NCI-H524 treated with DMSO at 0.1 percent for 48 hours (cell line): ENCODE measurements around the gene PRKAR2B.
"Not testable (repeated sequence)": the region's sequence is repeated elsewhere in the genome, so short reads cannot be mapped to it uniquely, and the experiment has no call there.

Experiments used
- DNase-seq: peaks from one replicate; lab custom pipeline; 2025; lab: John Stamatoyannopoulos, UW

Gene PRKAR2B

DNA sequence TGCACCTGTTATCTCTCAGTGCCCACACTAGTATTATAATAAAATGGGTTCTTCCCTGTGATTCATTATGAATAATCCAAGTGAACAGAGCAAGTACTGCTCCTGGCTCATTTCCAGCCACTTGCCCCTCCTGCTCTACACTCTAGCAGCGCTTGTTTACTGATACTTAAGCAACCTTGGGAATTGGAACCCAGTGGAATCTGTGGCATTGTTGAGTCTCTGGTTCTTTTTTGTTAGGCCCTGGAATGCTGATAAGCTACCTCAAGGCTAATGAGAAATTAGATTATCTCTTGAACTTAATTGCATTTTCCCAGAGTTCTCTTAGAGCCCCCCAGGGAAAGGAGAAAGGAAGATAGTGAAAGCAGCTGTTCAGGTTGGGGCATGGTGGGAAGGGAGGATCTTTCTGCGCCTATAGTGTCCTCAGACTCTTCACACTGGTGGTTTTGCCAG lies 34.0 kb downstream of the PRKAR2B start:
- no peak for DNase-seq

DNA sequence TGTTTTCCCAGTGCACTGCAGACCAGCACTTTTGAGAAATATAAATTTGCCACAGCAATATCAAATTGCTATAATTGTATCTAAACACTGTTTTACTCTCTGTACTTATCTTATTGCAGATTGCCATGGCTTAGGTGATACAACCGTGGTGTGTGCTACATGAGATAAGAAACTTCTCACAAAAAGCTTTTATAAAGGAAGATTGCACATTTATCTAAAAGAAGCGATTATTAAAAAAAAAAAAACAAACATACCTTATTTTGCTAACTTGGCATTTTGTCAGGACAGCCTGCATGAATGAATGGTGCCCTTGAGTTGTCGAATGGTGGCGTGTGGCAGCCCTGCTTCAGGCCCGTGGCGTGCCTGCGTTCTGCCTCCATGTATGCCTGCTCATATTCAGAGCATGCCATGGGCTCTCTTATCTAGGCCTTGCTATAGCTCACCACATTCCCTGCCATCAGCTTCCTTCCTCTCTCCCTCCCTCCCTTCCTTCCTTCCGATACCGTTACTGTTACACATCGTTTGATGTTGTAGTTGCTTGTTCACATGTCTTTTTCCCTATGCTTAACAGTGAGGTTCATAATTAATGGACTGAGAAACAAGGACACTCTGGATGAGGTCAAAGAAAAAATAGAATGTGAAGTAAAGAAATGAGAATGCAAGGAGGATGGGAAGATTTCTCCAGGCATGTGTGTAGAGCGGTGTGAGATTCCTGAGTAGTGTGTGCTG lies 34.9 kb downstream of the PRKAR2B start:
- DNase-seq: no peak

DNA sequence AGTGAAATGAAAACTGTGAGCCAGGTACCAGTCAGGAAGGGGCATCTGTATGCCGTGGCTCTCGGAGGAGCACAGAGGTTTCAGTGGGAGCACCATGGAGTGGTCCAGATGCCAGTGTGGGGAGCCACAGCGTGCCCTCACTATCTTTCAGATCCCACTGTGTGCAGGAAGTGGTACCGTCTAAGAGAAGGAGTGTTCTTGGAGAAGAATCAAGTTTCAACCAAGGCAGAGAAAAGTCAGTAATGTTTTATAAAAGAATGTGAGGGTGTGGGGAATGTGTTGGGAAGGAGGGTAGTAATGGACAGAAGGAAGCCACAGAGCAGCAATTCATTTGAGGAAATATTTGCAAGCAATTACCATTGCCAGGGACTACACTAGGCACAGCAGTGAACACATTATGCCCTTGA lies 35.6 kb downstream of the PRKAR2B start:
- DNase-seq: no peak

DNA sequence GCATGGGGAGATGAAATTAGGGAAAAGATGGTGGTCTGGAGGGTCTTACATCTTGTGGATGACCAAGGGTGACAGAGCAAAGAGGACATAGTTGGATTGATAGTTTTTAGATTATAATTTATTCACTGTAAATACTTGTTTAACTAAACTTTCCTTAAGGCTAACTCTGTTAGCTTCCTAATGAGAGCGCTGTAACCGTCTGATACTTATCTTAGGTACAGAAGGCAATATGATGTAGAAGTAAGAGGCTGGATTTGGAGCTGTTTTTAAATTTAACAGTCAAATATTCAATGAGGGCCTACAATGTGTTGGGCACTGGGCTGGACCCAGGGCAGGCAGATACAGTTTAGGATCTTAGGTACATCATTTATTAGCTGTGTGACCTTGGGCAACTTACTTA lies 36.0 kb downstream of the PRKAR2B start:
- no peak for DNase-seq

DNA sequence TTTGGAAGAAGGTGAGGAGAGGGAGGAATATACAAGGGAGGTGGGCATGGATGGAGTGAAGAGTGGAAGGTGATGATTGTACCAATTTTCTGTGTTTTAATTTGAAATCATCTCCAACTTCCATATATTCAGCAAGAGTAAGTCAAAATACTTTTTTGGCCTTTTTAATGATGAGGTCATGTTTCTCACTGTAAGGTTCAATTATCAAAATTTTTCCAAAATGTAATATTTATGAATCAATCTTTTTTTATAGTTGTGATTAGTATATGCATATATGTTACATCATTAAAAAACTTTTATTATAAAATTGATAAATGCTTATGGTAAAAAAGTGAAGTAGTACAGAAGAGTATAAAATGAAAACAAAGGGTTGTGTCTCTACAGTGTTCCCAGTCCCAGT lies 40.7 kb downstream of the PRKAR2B start:
- DNase-seq: no peak

DNA sequence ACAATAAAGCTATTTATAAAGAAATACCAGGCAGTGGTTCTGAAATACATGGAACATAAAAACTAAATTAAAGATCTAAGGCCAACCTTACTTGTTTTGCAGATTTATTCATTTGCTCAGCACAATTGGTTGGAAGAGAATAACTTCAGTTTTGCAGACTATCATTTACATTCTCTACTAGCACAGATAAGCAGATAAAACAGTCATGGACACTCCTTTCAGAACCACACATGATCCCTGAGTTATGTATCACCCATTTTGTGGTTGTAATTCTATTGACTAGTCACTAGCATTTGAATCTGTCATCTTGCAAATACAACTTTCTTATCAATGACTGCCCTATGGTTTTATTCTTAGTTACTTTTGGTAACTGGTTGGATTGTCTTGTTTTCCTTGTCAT lies 45.1 kb downstream of the PRKAR2B start:
- DNase-seq: no peak

DNA sequence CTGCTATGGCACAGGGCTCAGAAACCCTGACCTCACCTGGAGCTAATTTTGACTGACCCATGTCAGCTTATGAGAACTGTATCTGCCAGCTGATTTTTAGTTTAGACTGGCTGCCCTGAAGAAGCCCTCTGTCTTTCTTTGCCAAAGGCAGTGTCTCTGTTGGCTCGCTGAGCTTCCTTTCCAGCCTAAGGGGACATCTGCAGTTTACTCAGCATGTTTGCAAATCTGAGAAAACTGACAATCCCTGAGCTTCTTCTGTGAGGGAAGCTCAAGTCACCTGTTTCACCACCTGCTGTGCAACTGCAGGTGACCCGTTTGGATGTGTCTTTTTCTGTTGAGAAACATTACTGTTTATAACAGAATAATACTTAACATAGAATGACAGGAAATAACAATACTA lies 46.0 kb downstream of the PRKAR2B start:
- DNase-seq: no peak

DNA sequence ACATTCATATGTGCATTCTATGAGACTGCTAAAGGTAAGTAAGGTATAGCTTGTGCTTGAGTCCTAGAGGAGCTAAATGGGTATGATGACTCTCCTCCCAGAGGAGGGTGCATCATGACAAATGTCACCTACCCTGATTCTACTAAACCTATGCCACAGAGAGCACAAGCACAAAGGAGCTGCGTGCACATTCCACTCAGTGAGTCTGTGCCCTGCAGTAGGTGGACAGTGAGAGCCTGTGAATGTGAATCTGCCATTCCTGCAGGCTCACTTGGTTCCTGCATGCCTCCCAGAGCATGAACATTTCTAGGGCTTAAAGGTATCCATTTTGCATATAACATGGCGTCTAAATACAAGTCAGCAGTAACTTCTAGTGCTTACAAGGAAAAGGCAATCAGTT lies 46.8 kb downstream of the PRKAR2B start:
- no peak for DNase-seq

DNA sequence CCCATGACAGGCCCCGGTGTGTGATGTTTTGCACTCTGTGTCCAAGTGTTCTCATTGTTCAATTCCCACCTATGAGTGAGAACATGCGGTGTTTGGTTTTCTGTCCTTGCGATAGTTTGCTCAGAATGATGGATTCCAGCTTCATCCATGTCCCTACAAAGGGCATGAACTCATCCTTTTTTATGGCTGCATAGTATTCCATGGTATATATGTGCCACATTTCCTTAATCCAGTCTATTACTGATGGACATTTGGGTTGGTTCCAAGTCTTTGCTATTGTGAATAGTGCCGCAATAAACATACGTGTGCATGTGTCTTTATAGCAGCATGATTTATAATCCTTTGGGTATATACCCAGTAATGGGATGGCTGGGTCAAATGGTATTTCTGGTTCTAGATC lies 49.2 kb downstream of the PRKAR2B start:
- not testable (repeated sequence) for DNase-seq

DNA sequence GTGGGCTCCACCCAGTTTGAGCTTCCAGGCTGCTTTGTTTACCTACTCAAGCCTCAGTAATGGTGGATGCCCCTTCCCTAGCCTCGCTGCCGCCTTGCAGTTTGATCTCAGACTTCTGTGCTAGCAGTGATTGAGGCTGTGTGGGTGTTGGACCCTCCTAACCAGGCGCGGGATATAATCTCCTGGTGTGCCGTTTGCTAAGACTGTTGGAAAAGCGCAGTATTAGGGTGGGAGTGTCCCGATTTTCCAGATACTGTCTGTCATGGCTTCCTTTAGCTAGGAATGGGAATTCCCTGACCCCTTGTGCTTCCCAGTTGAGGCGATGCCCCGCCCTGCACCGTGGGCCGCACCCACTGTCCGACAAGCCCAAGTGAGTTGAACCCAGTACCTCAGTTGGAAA lies 54.6 kb downstream of the PRKAR2B start:
- not testable (repeated sequence) for DNase-seq

DNA sequence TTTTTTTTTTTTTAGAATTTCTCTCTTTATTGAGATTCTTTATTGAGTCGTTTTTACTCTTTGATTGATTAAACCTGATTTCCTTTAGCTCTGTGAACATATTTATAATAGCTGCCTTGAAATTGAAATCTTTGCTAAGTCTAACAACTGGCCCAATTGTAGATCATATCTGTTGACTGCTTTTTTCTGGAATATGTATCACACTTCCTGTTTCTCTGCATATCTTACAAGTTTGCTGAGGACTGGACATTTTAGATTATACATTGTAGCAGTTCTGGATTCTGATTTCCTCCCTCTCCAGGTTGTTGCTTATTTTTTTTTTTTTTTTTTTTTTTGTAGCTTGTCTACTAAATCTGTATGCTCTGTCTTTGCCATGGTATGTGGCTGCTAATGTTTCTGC lies 56.3 kb downstream of the PRKAR2B start:
- DNase-seq: no peak

DNA sequence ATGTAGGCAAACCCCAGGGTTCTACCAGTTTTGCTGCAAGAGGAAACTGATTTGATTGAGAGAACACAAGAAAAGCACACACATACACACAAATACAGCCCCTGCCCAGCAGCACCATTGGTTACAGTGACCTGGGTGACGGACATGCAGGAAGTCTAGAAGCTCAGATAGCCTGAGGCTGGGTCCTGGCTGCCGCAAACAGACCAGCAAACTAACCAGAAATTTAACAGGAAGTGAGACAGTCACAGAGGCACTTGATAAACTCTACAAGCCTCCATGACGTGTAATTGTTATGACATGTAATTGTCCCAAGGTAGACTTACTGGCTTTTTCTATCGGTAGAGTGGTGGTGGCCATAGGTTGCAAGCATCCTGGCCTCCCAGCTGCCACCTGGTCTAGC lies 58.9 kb downstream of the PRKAR2B start:
- DNase-seq: no peak

DNA sequence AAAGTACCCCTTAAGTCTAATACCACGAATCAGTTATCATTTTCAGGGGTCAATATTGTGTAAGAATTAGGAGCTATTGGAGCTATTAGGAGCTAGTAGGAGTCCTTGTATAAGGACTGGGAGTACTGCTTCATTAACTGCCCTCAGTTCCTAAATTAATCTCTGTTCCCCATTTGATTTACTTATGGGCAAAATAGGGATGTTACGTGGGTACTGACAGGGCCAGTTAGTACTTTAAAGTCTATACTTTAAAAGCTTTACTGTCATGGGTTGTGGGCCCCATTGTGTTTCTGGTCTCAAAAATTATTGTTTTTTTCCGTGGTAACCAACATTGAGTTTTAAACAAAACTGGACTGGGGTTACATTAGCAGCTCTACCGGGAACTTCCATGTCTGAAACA lies 60.3 kb downstream of the PRKAR2B start:
- DNase-seq: no peak

DNA sequence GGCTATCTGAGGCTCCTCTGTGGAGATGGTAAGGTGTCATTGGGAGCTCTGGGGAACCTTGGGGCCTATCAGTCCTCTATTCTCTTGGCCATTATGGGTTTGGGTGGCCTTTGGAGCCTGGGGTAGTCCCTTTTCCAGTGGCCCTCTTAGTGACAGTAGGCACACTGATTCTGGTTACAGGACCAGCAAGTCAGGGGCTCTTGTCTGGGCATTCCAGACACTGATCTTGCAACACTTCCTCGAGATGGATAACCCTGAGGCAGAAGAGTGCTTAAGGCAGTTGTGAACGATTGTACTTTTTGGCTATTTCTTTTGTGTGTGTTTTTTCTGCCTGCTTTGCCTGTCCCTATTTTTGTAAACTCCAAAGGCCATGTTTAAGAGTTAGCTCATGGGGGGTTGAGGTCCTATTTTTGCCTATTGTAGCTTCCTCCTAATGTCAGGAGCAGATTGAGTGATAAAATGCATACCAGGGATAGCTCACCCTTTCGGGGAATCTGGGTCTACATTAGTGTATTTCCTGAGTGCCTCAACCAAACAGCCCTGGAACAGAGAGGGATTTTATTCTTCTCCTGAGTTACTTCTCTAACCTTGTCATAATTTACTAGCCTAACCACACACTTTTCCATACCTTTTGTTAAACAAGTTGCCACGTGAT lies 61.2 kb downstream of the PRKAR2B start:
- DNase-seq: no peak

DNA sequence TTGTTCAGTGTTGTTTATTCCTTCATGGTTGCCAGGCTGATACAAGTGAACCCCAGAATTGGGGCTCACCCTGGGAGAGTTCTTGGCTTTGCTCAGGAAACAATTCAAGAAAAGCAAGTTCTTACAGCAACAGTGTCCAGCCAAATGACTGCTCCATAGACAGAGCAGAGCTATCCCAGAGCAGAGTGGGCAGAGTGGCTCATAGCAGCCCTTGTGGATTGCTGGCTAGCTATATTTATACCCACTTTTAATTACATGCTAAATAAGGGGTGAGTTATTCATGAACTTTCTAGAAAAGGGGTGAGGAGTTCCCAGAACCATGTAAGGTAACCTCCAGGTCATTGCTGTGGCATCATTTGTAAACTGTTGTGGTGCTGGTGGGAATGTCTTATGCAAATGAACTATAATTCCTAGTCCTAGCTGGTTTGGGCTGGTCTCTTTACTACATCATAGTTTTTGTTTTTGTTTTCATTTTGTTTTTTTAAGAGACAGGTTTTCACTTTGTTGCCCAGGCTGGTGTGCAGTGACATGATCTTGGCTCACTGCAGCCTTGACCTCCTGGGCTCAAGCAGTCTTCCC lies 64.4 kb downstream of the PRKAR2B start:
- no peak for DNase-seq

DNA sequence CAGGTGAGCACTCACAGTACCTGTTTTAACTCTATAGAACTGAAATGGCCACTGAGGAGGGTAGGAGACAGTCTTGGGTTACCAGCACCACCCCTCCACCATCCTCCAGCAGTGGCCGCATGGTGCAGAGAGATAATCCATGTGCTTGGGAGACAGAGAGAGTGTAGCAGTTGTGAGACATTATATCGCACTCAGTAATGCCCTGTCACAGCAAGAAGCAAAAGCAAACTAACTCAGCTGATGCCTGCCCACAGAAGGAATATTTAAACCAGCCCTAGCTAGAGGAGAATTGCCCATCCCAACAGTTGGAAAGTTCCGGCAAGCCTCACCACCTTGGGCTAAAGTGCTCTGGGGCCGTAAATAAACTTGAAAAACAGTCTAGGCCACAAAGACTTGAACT lies 65.5 kb downstream of the PRKAR2B start:
- no peak for DNase-seq

DNA sequence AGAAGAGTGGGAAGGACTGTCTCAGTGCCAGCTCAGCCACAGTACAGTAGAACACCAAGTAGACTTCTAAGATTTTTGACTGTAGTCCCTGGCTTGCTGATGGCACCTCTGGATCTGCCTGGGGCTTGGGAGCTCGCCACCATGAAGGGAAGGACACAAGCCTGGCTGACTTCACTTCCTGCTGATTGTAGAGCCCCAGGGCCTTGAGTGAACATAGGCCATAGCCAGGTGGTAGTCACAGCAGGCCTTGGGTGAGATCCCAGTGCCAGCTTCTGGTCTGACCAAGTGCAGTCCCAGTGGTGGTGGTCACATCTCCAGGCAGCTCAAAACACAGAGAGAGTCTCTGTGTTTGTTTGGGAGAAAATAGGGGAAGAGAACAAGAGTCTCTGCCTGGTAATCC lies 66.7 kb downstream of the PRKAR2B start:
- no peak for DNase-seq

DNA sequence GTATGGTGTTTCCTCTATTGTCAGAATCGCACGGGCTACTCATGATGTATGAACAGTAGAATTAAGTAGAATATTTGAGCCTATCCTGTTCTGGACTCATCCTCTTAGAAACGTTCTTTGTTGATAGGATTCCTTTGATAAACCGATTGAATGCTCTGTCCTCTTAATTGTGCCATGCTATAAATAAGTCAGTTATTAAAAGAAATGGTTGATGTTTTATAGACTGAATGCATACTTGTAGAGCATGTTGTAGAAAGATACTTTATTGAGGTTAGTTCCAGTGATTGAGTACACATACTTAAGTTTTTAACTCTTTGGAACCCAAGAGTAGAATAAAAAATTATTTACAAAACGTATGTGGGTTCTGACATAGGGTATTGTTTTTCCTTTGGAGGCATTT lies 69.4 kb downstream of the PRKAR2B start:
- no peak for DNase-seq

DNA sequence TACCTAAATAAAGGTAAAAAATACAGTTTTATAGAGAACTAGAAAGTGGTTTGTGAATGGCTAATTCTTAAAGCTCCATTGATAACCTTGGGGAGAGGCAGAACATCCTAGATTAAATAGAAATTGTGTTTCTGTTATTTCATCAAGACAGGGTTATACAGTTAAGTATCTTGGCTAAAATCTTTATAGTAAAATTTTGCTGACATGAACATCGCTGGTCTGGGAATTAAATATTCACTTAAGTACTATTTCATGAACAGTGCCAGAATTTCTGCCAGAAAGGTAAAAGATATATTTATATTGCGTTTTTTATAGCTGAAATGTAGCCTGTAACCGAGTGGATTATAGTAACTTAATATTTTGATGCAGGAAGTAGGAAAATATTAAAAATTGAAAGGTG lies 70.6 kb downstream of the PRKAR2B start:
- no peak for DNase-seq

DNA sequence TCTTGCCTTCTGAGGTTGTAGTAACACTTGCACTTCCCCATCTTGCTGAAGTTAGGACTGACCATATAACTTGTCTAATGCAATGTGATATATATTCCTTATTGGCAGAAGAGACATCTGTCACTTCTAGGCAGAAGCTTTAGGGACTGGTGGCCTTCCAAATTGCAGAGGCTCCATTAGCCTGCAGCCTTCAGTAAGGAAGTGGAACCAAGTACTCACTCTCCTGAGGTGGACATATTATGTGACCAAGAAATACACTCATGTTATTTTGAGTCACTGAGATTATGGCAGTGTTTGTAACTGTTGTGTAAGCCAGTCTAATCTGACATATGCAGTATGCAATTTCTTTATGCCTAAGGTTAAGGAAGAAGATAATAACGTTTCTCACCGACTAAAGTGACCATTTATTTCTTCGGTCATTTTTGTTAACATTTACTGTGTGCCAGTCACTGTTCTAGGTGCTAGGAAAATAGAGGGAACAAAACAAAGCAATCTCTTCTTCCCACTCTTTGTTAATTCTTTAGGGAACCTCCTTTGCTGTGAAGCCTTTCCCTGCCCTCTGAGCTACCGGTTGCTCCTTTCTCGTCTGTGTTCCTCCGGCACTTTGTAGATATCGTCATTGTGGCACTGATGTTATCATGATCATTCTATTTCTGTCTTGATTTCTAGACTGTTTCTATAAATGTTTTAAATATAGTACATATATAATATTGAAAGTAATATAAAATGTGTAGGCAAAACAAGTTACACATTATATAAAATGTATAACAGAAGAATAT lies 71.4 kb downstream of the PRKAR2B start:
- DNase-seq: no peak

DNA sequence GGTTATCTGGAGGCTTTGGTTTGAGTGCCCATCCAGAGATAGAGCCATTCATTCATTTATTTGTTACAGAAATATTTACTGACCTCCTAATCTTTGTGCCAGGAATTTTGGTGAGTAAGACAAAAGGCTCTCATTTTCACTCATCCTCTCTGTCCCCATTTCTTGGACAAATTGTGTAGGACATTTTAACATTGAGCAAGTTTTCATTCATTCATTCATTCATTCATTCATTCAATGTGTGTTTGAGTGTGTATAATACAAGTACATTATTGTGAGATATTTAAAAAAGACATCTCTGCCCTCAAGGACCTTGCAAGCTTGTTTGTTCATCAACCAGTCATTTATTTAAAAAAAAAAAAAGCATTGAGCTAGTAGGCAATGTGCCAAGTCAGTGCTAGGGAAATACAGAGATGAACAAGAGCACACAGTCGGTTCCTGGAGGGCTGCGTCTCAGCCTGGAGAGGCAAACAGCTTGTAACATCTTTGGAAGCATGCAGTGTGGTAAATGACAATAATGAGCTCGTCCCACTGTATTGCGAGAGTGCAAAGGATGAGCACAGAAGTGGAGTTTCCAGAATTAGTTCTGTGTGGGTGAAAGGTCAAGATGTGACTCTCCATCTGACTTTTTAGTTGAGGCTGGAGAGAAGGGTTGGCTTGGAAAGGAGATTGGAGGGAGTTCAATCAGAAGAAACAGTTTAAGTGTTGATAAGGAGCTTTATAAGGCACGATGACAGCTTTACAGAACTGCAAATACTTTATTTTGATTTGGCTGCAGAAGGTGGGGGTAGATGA lies 73.8 kb downstream of the PRKAR2B start:
- DNase-seq: no peak
